ENCODE results near the gene CLDN4. TPM values are rescaled to one million over a fixed set of nuclear protein-coding genes. Genes with fewer than 3 reads are reported as not detected.

Gene CLDN4
- polyA plus RNA-seq, 1 experiment: 0.15 TPM

GRCh38 chr7:73824986-73825385, 5.8 kb upstream of the CLDN4 start:
- ChIA-PET CTCF (no interaction called here), POLR2A (interaction anchor here (1.3 kb wide), 1 partner anchor 87 kb away, joined by 3 read pairs; the partner anchor contains the start of gene ABHD11)
- no peaks in the 10 kb centered on the region; the same call in 1 of the 2 replicates for H3K9me3 ChIP-seq (ENCODE audit: control insufficient read depth, insufficient read depth, low read length)
- DNase-seq (ENCODE audit: low read depth, low spot score): no peak
- no peak overlapping the region for H3K4me3 ChIP-seq (ENCODE audit: low read depth, low read length)
- TF ChIP-seq CTCF (IDR thresholded peaks at IDR 0.05; ENCODE audit: low read depth, low read length): no peak
- H3K27me3 ChIP-seq (ENCODE audit: control insufficient read depth, insufficient read depth, low read length): no peaks in the 10 kb centered on the region
- no peak overlapping the region for H3K27ac ChIP-seq (ENCODE audit: low read depth, low read length)

GRCh38 chr7:73827567-73828106, 3.2 kb upstream of the CLDN4 start:
- ChIA-PET POLR2A (no interaction called here), CTCF (interaction anchor here (1.1 kb wide), 1 partner anchor 199 kb away, joined by 3 read pairs; no protein-coding TSS in a partner anchor)
- no peak for DNase-seq (ENCODE audit: low read depth, low spot score)
- no peaks in the 10 kb centered on the region for H3K27me3 ChIP-seq (ENCODE audit: control insufficient read depth, insufficient read depth, low read length)
- H3K27ac ChIP-seq (ENCODE audit: low read depth, low read length): no peak overlapping the region
- no peaks in the 10 kb centered on the region; the same call in 1 of the 2 replicates for H3K9me3 ChIP-seq (ENCODE audit: control insufficient read depth, insufficient read depth, low read length)
- no peak overlapping the region for H3K4me3 ChIP-seq (ENCODE audit: low read depth, low read length)
- TF ChIP-seq CTCF (IDR thresholded peaks at IDR 0.05; ENCODE audit: low read depth, low read length): no peak

- DNase-seq (ENCODE audit: low read depth, low spot score): no peak
- Histone ChIP-seq H3K27ac (ENCODE audit: low read depth, low read length) (no peak overlapping the region), H3K27me3 (ENCODE audit: control insufficient read depth, insufficient read depth, low read length) (no peaks in the 10 kb centered on the region), H3K4me3 (ENCODE audit: low read depth, low read length) (no peak overlapping the region), H3K9me3 (ENCODE audit: control insufficient read depth, insufficient read depth, low read length) (no peaks in the 10 kb centered on the region; the same call in 1 of the 2 replicates)
- CTCF ChIA-PET: no interaction called here
- POLR2A ChIA-PET: no interaction called here
- TF ChIP-seq CTCF (IDR thresholded peaks at IDR 0.05; ENCODE audit: low read depth, low read length): no peak
Measured at GRCh38 chr7:73828107-73828803, 2.5 kb upstream of the CLDN4 start.

- no peaks in the 10 kb centered on the region; the same call in 1 of the 2 replicates for H3K9me3 ChIP-seq (ENCODE audit: control insufficient read depth, insufficient read depth, low read length)
- H3K4me3 ChIP-seq (ENCODE audit: low read depth, low read length): no peak overlapping the region
- POLR2A ChIA-PET: interaction anchor here (0.5 kb wide), 1 partner anchor 251 kb away, joined by 3 read pairs; the partner anchor contains the start of gene TBL2
- no peaks in the 10 kb centered on the region for H3K27me3 ChIP-seq (ENCODE audit: control insufficient read depth, insufficient read depth, low read length)
- CTCF ChIA-PET: interaction anchor here (0.6 to 0.9 kb wide), 2 partner anchors 26 to 91 kb away, joined by 3 to 5 read pairs; no protein-coding TSS in a partner anchor
- DNase-seq (ENCODE audit: low read depth, low spot score): no peak
- H3K27ac ChIP-seq (ENCODE audit: low read depth, low read length): no peak overlapping the region
- no peak for TF ChIP-seq CTCF (IDR thresholded peaks at IDR 0.05; ENCODE audit: low read depth, low read length)
Measured at GRCh38 chr7:73828972-73829371, 1.8 kb upstream of the CLDN4 start.

- H3K27ac ChIP-seq (ENCODE audit: low read depth, low read length): no peak overlapping the region
- POLR2A ChIA-PET: interaction anchor here (0.5 to 0.9 kb wide), 2 partner anchors 21 to 251 kb away, joined by 3 read pairs; partner anchors contain the start of gene TBL2
Measured at GRCh38 chr7:73829505-73829904, 1.3 kb upstream of the CLDN4 start.

More at GRCh38 chr7:73829505-73829904, 1.3 kb upstream of the CLDN4 start:
- Histone ChIP-seq H3K9me3 (ENCODE audit: control insufficient read depth, insufficient read depth, low read length) (peaks cover under 1% of the 10 kb centered on the region; the same call in 1 of the 2 replicates), H3K4me3 (ENCODE audit: low read depth, low read length) (no peak overlapping the region), H3K27me3 (ENCODE audit: control insufficient read depth, insufficient read depth, low read length) (no peaks in the 10 kb centered on the region)
- CTCF ChIA-PET: interaction anchor here (0.6 to 0.9 kb wide), 2 partner anchors 26 to 91 kb away, joined by 3 to 5 read pairs; no protein-coding TSS in a partner anchor
- no peak for TF ChIP-seq CTCF (IDR thresholded peaks at IDR 0.05; ENCODE audit: low read depth, low read length)
- DNase-seq (ENCODE audit: low read depth, low spot score): no peak
